ENCODE data around the gene NCKAP5.

- TF ChIP-seq EZH2 (IDR thresholded peaks at IDR 0.05; ENCODE audit: insufficient read depth, poor library complexity, severe bottlenecking), result no peak
- TF ChIP-seq EZH2phosphoT487 (IDR thresholded peaks at IDR 0.05; ENCODE audit: insufficient read depth, low read depth), result no peak
These were observed 852.6 kb downstream of the NCKAP5 start for GRCh38 chr2:132715386-132716351.

Data from GM23248 (cell line).